Activated CD4-positive, alpha-beta T cell treated with anti-CD3 and anti-CD28 coated beads for 4 hours (primary cell): Measurements from ENCODE around the gene NPB.
A peak's percentile ranks its signal among the peaks of the same experiment; 100 is the strongest.

Source experiments
- DNase-seq, 2 donors: peaks; one replicate each; pipeline ENCODE4 v3.0.0-alpha.2; 2020

Gene NPB

GRCh38 chr17:81927653-81928543 is 25.9 kb downstream of the NPB start, which contains the start of gene MAFG:
TSS of gene MAFG (minus strand) at chr17:81927735. CDS start at chr17:81923185, 4,550 bp downstream.
- peak; percentile 86 to 89 for DNase-seq

- DNase-seq, result no peak
These were observed 26.7 kb downstream of the NPB start for GRCh38 chr17:81928544-81929252.

GRCh38 chr17:81929253-81930141 is 27.5 kb downstream of the NPB start:
- no peak for DNase-seq

- DNase-seq, result no peak
These were observed 28.4 kb downstream of the NPB start for GRCh38 chr17:81930142-81931125.

GRCh38 chr17:81931189-81931556 is 29.1 kb downstream of the NPB start:
- no peak for DNase-seq

GRCh38 chr17:81931557-81932332 is 29.7 kb downstream of the NPB start:
- no peak for DNase-seq

GRCh38 chr17:81932333-81932983 is 30.4 kb downstream of the NPB start:
- no peak for DNase-seq

GRCh38 chr17:81933178-81933699 is 31.2 kb downstream of the NPB start:
- DNase-seq, result no peak

GRCh38 chr17:81934098-81934757 is 32.2 kb downstream of the NPB start:
- DNase-seq, result no peak

- no peak for DNase-seq
These were observed 33.0 kb downstream of the NPB start for GRCh38 chr17:81934850-81935708.

- no peak for DNase-seq
These were observed 33.7 kb downstream of the NPB start for GRCh38 chr17:81935709-81936084.

- no peak for DNase-seq
These were observed 37.2 kb downstream of the NPB start for GRCh38 chr17:81939218-81939617.

- DNase-seq, result no peak
These were observed 37.9 kb downstream of the NPB start for GRCh38 chr17:81939881-81940385.

GRCh38 chr17:81940538-81941483 is 38.8 kb downstream of the NPB start:
- DNase-seq, result no peak

GRCh38 chr17:81941484-81942166 is 39.6 kb downstream of the NPB start:
- no peak for DNase-seq

GRCh38 chr17:81942167-81942553 is 40.1 kb downstream of the NPB start:
- DNase-seq, result no peak

GRCh38 chr17:81944858-81945257 is 42.8 kb downstream of the NPB start:
- no peak for DNase-seq
